ENCODE data around the gene LMOD1. TPM values are rescaled to one million over a fixed set of nuclear protein-coding genes. Genes with fewer than 3 reads are reported as not detected.

LMOD1 gene
- total RNA-seq, 1 donor from 2014 or later: 0.41 TPM

- H3K4me3 Mint-ChIP-seq (ENCODE audit: low read depth): no peak overlapping the region
- H3K36me3 Mint-ChIP-seq (ENCODE audit: insufficient read depth): peaks cover 14% of the 10 kb centered on the region
Observed at GRCh38 chr1:201850053-201850397, 96.3 kb downstream of the LMOD1 start.

DNA sequence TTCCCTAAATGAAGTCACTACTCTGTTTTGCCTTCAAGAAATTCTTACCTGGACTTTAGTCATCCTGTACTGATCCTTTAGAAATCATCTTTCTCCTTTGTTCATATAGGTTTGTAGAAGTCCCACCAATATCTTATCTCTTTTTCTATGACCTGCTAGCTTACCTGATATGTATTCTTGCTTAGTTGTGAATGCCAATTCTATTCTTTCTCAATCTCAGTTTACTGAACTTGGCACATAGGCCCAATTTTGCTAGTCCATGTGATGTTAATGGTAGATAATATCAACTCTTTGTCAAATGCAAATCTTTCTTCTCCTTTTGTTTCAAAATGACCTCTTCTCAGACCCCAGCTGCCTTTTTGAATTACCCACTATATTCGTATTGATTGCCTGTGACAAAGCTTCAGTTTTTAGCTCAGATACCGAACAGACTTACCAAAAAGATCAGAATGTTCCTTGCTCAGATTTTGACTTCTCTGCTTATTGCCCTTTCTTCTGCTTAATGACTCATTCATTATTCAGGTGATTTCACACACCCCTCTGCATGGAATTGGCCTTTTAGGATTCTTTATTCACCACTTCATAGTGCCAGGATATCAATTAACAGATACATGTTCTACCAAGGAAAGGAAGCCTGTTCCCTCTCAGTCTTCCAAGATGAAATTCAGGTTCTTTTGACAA lies 96.8 kb downstream of the LMOD1 start:
- no peak for DNase-seq (ENCODE audit: low spot score, unreplicated experiment)
- Mint-ChIP-seq H3K9me3 (ENCODE audit: low read depth) (no peaks in the 10 kb centered on the region), H3K36me3 (ENCODE audit: insufficient read depth) (peaks cover 11% of the 10 kb centered on the region), H3K4me1 (ENCODE audit: low read depth) (peaks cover 13% of the 10 kb centered on the region), H3K27me3 (no peaks in the 10 kb centered on the region), H3K27ac (peak overlapping the region; percentile 91), H3K4me3 (ENCODE audit: low read depth) (no peak overlapping the region)
- TF ChIP-seq, protein P1, sequence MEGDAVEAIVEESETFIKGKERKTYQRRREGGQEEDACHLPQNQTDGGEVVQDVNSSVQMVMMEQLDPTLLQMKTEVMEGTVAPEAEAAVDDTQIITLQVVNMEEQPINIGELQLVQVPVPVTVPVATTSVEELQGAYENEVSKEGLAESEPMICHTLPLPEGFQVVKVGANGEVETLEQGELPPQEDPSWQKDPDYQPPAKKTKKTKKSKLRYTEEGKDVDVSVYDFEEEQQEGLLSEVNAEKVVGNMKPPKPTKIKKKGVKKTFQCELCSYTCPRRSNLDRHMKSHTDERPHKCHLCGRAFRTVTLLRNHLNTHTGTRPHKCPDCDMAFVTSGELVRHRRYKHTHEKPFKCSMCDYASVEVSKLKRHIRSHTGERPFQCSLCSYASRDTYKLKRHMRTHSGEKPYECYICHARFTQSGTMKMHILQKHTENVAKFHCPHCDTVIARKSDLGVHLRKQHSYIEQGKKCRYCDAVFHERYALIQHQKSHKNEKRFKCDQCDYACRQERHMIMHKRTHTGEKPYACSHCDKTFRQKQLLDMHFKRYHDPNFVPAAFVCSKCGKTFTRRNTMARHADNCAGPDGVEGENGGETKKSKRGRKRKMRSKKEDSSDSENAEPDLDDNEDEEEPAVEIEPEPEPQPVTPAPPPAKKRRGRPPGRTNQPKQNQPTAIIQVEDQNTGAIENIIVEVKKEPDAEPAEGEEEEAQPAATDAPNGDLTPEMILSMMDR (IDR thresholded peaks at IDR 0.05; ENCODE audit: unreplicated experiment): no peak

More at GRCh38 chr1:201850053-201850397, 96.3 kb downstream of the LMOD1 start:
- no peak for DNase-seq (ENCODE audit: low spot score, unreplicated experiment)
- peak overlapping the region; percentile 91 for H3K27ac Mint-ChIP-seq
- TF ChIP-seq, protein P1 (IDR thresholded peaks at IDR 0.05; ENCODE audit: unreplicated experiment): no peak
- no peaks in the 10 kb centered on the region for H3K27me3 Mint-ChIP-seq
- peaks cover 14% of the 10 kb centered on the region for H3K4me1 Mint-ChIP-seq (ENCODE audit: low read depth)
- no peaks in the 10 kb centered on the region for H3K9me3 Mint-ChIP-seq (ENCODE audit: low read depth)

DNA sequence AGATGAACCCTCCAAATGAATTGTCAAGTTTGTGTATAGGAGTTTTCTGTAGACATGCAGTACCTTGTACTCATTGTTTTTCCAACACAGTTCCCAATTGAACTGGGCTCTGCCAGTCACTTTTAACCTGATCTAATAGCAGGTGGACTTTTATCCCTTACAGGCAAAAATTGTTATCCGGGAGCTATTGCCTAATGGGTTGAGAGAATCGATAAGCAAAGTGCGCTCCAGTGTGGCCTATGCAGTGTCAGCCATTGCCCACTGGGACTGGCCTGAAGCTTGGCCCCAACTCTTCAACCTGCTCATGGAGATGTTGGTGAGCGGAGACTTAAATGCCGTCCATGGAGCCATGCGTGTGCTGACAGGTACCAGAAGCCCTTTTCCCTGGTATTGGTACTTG lies 98.1 kb downstream of the LMOD1 start:
- H3K27me3 Mint-ChIP-seq: no peaks in the 10 kb centered on the region

DNA sequence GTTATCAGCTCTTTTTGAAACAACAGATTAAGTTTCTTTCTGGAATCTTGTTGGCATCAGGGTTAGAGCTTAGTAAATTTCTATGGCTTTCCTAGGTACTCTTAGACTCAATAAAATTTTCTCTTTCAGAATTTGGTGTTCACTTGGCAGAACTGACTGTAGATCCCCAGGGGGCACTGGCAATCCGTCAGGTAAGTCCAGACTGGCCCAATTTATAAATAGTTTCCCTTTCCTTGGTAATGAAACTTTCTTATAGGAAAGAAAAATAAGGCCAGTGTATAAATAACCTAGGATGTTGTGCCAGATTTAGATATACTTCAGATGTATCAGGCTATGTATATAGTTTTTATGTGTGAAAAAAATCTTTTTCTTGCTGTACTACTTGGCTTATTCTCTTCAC lies 99.2 kb downstream of the LMOD1 start:
- Mint-ChIP-seq H3K36me3 (ENCODE audit: insufficient read depth) (peaks cover 4% of the 10 kb centered on the region), H3K9me3 (ENCODE audit: low read depth) (no peaks in the 10 kb centered on the region), H3K4me3 (ENCODE audit: low read depth) (no peak overlapping the region), H3K27ac (no peak overlapping the region), H3K4me1 (ENCODE audit: low read depth) (peaks cover 13% of the 10 kb centered on the region), H3K27me3 (no peaks in the 10 kb centered on the region)
- no peak for DNase-seq (ENCODE audit: low spot score, unreplicated experiment)
- TF ChIP-seq, protein P1 (IDR thresholded peaks at IDR 0.05; ENCODE audit: unreplicated experiment): no peak

More for the DNA sequence above, 98.1 kb downstream of the LMOD1 start:
- DNase-seq (ENCODE audit: low spot score, unreplicated experiment): no peak
- H3K4me1 Mint-ChIP-seq (ENCODE audit: low read depth): peaks cover 9% of the 10 kb centered on the region
- no peaks in the 10 kb centered on the region for H3K9me3 Mint-ChIP-seq (ENCODE audit: low read depth)
- no peak overlapping the region for H3K4me3 Mint-ChIP-seq (ENCODE audit: low read depth)
- peaks cover 7% of the 10 kb centered on the region for H3K36me3 Mint-ChIP-seq (ENCODE audit: insufficient read depth)
- TF ChIP-seq, protein P1 (IDR thresholded peaks at IDR 0.05; ENCODE audit: unreplicated experiment): no peak
- H3K27ac Mint-ChIP-seq: no peak overlapping the region

Small RNA genes within 50 kb of the gene (microRNA-seq; reads per million reads assigned to microRNA genes)
- 2.4 reads per million for gene MIR6739 (ENCODE audit: borderline number of aligned reads, unreplicated experiment)

Other genes starting within 250 kb of the LMOD1 start
- 94.9 and 99.8 TPM in 2 replicates for gene IPO9, start 117.4 kb downstream of the LMOD1 start, total RNA-seq
- gene SHISA4, start 57.6 kb downstream of the LMOD1 start, total RNA-seq: 6.6 and 7.4 TPM in 2 replicates
- 43.5 and 49.5 TPM in 2 replicates for gene TIMM17A, start 9.0 kb upstream of the LMOD1 start, total RNA-seq
- 54.7 and 59.5 TPM in 2 replicates for gene RNPEP, start 36.1 kb upstream of the LMOD1 start, total RNA-seq
- 71.9 and 74.3 TPM in 2 replicates for gene ELF3, start 64.0 kb upstream of the LMOD1 start, total RNA-seq
- 0.04 TPM in 1 of 2 replicates, not detected in the other for gene GPR37L1, start 176.4 kb upstream of the LMOD1 start, total RNA-seq
- 43.7 and 57.2 TPM in 2 replicates for gene ARL8A, start 198.2 kb upstream of the LMOD1 start, total RNA-seq
- gene PTPN7, start 214.1 kb upstream of the LMOD1 start, total RNA-seq: not detected in 2 replicates
- 0.47 and 0.50 TPM in 2 replicates for gene LGR6, start 247.3 kb upstream of the LMOD1 start, total RNA-seq